GM13977 (cell line): ENCODE results near the gene PAOX.

Experiments used
- DNase-seq: peaks from one replicate; pipeline ENCODE4 v3.0.0; 2012; ENCODE audit warnings: low spot score
- CTCF ChIP-seq: IDR thresholded peaks from 2 replicates; pipeline ENCODE4 v1.5.1; 2012; ENCODE audit warnings: mild to moderate bottlenecking, control low read depth; ENCODE audit not compliant: insufficient read depth; ENCODE audit errors: extremely low read depth, missing control alignments
- in situ Hi-C: fragments of 300-500 bp; cut with MboI; formaldehyde crosslinking; loops from one replicate; pipeline ENCODE4 v1.12.0; 2022; ENCODE audit warnings: low sequenced_read_pairs, low pct_unique_long_range_greater_than_20kb, mixed read lengths, inconsistent platforms; ENCODE audit not compliant: unreplicated experiment

The PAOX gene

GRCh38 chr10:133350283-133350949 lies 28.6 kb upstream of the PAOX start:
- DNase-seq = no peak
- in situ Hi-C loops = no loop called here
- no peak for TF ChIP-seq CTCF

- TF ChIP-seq CTCF = no peak
- no peak for DNase-seq
- in situ Hi-C loops = no loop called here
Measured at GRCh38 chr10:133350950-133351329, 28.1 kb upstream of the PAOX start.

- in situ Hi-C loops = no loop called here
- TF ChIP-seq CTCF = peak; percentile 10
- DNase-seq = no peak
Measured at GRCh38 chr10:133351408-133352318, 27.4 kb upstream of the PAOX start.

GRCh38 chr10:133353202-133353959 lies 25.7 kb upstream of the PAOX start:
- in situ Hi-C loops = no loop called here
- TF ChIP-seq CTCF = no peak
- DNase-seq = no peak

- no peak for DNase-seq
- in situ Hi-C loops = no loop called here
- TF ChIP-seq CTCF = no peak
Measured at GRCh38 chr10:133353988-133354605, 25.0 kb upstream of the PAOX start.

GRCh38 chr10:133354672-133355240 lies 24.3 kb upstream of the PAOX start:
- in situ Hi-C loops = no loop called here
- no peak for DNase-seq
- no peak for TF ChIP-seq CTCF
